Measurements from ENCODE around the gene JMJD1C.

JMJD1C gene

DNA sequence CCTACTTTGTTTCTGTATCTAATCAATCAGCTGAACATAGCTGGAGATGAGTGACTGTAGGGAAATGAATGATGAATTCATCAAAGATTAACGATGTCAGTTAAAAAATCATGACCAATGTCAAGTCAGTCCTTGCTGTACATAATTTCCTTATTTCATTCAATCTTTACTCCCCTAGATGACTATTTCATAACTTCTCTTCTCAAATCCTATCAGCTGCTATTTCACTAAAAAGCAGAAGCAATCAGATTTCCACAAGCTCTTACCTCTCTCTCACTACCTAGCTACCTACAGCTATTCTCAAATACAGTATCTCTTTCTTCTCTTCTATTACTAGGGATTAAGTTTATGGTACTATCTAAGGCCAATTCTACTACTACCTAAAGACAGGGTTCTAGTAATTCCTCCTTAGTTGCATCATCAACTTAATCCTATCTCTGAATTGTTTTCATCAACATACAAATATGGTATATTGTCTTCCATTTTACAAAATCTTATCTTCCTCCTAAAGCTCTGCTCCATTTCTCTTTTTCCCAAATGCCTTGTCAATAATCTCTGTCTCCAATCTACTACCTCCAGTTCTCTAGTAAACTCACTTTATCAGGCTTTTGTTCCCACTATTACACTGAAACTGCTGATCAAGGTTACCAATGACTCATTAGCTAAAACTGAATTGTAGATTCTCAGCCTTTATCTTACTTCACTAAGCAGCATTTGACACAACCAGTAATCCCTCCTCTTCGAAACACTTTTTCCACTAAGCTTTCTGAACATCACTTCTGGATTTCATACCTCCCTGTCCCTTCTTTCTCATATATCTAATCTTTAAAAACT lies 28.4 kb downstream of the JMJD1C start:
- DNase-seq: no peak

DNA sequence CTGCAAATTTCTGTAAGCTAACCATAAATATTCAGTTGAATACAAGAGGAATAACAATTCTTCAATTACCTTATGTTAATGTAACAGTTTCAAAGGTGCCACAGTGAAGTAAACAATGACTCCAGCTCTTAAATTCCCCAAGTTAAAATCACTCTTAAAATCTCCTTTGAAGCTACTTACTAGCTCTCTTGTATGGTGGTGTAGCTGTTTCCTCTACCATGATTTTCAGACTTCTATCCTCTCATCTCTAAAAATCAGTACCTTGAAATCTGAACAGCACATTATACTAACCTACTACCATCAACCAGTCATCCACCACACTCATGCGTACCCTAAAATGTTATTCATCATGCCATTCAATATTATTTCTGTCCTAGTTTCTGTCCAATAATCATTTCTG lies 29.6 kb downstream of the JMJD1C start:
- no peak for DNase-seq

DNA sequence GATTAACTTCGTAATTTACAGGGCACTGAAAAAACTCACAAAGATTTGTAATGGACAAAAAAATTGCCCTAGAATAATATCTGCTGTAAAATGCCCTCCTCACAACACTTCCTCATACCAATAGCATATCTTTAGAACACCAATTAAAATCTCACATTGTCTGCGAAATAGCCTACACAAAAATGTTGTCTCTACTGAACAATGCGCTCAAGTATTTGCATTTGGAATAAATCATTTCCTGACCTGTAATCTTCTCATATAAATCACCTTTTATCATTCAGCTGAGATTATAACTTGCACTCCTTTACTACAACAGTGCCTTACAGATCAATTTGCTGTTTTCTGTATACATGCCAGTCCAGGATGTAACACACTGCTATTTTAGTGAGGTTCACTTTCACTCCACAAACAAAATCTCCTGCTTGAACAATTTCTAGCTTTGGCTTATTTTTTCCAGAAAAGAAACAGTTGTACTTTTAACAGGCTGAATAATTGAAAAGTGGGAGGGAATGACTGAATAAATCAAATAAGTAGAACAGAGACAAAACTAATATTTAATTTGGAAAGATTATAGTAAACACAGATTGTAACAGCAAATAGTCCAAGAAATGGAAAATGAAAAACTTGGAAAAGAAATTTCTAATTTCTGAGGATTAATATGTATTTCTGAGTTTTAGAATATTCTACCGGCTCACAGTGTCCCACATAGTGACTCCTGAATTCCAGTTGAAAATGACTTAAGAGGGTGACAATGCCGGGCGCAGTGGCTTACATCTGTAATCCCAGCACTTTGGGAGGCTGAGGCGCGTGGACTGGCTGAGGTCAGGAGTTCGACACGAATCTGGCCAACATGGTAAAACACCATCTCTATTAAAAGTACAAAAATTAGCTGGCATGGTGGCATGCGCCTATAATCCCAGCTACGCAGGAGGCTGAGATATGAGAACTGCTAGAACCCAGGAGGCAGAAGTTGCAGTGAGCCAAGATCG lies 30.6 kb downstream of the JMJD1C start:
- DNase-seq: no peak

DNA sequence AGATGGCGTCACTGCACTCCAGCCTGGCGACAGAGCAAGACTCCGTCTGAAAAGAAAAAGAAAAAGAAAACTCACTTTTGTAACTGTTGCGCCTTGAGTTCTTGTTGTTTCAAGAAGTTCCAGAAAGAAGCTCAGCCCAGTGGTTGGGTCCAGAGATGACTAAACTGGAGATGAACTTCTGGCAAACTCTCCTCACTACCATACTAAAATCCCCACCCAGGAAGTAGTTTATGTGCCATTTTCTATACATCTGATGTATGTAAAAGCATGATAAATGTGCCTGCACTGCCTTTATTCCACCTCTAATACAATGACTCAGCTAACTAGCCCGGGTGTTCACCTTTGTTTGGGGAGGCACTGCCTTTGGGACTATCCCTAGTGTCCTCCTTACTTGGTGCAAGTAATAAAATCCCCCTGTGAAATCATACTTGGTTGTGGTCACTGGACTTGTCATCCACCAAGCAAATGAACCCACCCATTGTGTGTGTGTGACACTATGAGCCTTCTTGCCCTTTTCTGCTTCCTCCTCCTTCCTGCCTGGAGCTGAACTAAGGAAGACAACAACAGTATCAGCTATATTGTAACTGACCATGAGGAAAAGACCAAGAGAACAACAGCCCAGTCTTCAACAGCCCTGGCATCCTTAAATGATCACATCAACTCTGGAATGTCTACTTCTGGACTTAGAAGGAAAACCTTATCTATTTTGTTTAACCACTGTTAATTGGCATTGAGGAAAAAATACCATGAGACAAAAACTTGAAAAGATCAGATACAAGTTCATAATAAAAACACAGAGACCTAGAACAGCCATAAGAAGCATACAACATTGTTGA lies 33.6 kb downstream of the JMJD1C start:
- DNase-seq: no peak

DNA sequence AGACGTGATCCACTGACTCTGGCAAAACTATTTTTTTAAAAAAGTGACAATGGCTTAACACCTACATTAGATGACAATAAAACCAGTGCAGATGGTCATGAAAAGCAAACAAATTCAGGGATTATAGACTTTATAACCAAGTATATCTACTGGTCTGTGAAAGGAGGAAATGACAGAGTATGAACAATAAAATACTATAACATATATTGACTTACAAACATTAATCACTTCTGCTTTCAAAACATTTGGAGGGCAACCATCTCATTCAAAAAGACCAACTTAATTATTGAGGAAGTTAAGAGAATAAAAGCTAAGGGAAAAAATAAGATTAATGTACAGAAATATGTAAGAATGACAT lies 34.8 kb downstream of the JMJD1C start:
- no peak for DNase-seq

DNA sequence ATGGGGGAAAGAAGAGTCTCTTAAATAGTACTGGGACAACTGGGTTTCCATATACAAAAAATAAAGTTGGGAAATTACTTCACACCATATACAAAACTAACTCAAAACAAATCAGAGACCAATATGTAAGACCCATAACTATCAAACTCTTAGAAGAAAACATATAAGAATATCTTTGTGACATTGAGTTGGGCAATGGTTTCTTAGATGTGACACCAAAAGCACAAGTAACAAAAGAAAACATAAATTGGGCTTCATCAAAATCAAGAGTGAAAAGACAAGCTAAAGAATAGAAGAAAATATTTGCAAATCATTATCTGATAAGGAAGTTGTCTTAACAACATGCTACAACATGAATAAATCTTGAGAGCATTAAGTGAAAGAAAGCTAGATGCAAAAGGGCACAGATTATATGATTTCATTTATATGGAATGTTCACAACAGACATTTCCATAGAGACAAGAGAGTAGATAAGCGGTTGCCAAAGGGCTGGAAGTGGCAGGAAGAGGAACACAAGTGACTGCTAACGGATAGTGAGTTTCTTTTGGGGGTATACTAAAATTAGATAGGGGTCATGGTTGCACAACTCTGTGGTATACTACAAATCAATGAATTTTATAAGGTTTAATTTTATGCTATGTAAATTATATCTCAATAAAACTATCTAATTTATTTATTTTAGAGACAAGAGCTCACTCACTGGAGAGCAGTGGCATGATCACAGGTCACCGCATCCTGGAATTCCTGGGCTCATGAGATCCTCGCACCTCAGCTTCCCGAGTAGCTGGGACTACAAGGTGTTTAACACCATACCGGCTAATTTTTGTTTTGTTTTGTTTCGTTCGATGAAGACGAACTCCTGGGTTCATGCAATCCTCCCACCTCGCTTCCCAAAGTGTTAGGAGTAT lies 35.4 kb downstream of the JMJD1C start:
- no peak for DNase-seq

DNA sequence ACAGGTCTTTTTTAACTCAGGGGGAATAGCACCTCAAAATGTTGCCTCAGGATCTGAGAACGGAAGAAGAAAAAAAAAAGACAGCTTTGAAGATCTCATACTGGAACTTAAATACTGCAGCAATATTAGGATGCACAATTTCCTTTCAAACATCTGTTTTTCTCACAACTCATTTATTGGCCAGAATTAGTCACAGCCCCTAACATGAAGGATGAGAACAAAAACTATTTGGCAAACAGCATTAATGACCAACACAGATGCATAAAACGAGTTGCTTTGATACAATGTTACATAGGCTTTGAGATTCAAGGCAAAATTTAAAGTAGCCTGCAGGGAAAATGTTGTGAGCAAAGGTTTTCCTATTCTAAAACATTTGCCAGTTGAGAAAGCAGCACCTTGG lies 36.5 kb downstream of the JMJD1C start:
- no peak for DNase-seq

- DNase-seq: no peak
Observed at GRCh38 chr10:63427013-63427412, 38.8 kb downstream of the JMJD1C start.

GRCh38 chr10:63425512-63425911 lies 40.3 kb downstream of the JMJD1C start:
- no peak for DNase-seq

- no peak for DNase-seq
Observed at GRCh38 chr10:63424576-63424975, 41.2 kb downstream of the JMJD1C start.

DNA sequence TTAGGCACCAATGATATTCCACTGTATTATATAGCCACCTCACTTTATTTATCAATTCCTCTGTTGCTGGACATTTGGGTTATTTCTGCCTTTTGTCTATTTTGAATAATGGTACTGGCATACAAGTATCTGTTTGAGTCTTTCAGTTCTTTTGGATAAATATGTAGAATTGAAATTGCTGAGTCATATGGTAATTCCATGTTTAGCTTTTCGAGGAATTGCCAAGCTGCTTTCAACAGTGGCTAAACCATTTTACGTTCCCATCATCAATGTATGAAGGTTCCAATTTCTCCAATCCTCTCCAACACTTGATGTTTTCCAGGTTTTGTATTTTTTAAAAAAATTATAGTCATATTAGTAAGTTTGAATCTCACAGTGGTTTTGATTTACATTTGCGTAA lies 42.3 kb downstream of the JMJD1C start:
- DNase-seq: no peak

DNA sequence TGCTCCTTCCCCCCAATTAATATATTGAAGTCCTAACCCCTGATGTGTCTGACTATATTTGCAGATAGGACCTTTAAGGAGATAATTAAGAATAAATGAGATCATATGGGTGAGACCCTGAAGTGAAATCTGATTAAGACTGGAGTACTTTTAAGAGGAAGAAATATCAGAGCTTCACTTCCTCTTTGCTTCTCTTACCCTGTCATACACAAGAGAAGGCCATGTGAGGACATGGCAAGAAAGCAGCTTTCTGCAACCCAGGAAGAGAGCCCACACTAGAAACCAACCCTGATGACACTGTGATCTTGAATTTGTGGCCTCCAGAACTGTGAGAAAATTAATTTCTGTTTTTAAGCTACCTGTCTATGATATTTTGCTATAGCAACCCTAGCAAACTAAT lies 44.2 kb downstream of the JMJD1C start:
- DNase-seq: peak; percentile 34

DNA sequence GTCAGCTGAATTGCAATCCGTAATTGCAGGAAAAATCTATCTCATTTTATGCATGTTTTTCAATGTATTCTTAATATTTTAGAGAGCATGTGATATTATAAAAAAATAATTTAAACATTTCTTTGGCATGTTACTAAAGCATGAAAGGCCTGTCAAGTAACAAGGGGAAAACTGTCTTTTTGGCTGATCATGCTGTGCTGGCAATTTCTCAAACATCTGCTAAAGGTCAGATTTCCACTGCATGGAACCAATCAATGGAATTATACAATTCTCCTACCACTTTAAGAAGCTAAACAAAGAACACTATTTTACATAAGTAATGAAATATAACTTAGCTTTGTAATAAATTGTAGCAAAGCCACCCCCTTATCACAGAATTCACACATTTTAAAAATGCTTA lies 49.4 kb downstream of the JMJD1C start:
- no peak for DNase-seq

DNA sequence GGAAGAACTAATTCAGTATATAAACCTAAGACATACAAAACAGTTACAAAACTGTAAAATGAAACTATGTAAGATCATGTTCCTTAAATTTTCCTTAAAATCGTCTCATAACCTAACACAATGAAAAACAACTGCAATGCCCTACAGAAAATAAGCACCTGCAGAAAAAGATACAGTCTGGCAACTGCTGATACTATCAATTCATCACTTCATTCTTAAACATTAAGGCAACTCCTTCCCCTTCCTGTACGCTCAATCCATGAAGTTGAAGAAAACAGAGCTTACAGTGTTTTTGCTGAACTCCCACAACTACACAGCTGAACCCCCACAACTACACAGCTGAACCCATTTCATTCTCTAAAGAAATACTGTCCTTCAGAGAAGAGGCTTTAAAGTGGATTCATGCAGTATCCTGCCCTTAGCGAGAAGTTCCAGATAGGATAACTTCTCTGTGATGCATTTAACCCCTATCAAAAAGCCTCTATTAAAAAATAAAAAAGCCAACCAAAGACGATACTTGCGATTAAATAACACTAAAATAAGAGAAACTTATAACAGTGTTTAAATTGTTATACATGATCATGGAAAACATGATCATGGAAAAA lies 50.0 kb downstream of the JMJD1C start:
- no peak for DNase-seq

GRCh38 chr10:63414481-63415260 lies 51.1 kb downstream of the JMJD1C start:
- DNase-seq: no peak

DNA sequence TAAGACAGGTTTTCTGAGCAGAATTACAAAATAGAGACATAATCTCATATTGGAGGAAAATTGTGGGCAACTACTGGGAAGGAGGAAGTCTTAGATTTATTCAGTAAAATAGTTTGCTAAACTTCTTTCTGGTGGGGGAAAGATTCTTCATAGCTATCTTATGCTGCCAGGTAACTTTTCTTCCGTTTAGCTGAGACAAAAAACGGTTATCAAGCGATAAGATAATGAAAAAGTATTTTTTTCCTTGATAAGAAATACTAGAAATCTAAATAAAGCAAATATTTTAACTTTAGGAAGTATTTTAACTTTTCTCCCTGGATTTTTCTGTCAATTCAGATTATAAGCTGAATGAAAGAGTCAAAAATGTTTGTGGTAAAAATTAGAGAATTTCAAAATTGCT lies 52.3 kb downstream of the JMJD1C start:
- no peak for DNase-seq

GRCh38 chr10:63412304-63412703 lies 53.5 kb downstream of the JMJD1C start:
- no peak for DNase-seq

DNA sequence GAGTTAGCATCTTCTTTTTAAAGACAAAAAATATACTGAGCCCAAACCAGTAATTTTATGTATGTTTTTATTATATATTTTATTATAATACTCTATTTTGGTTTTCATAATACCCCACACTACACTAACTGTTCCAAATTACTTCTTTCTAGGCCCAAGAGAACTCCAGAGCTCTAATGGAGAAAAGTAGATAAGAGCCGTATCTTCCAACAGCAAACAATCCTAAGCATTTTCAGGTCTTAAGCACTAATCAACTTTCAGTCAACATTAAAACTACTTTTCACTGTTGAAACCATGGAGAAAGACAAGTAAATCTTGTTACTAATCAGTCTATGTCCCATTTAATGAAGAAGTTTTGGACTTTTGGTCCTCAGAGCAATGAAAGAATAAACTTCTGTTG lies 55.1 kb downstream of the JMJD1C start:
- DNase-seq: no peak

GRCh38 chr10:63409465-63410027 lies 56.2 kb downstream of the JMJD1C start:
- DNase-seq: no peak

DNA sequence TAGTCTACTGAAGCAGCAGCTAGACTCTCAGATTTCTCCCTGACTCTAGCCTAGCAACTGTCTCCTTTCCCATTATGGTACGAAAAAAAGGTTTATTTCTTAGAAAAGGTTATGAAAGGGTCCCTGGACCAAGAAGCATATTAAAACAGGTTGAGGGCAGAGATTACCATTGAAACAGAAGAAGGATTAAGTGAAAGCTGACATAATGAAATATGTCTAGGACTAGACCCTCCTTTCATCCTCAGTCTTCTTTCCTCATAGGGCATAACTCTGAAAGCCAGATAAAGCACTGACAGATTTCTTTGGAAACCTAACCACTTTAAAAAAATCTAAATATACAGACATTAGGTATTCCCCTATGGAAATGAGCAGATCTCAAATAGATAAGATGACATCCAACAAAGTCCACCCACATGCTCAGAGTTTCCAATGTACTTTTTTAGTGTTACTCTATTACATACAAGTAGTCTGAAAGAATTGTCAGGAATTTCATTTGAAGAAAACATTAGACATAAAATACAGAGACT lies 58.6 kb downstream of the JMJD1C start:
- no peak for DNase-seq

Data from CD4-positive, alpha-beta T cell treated with Interleukin-12 subunit alpha and Interleukin-12 subunit beta, for 1 hour (primary cell).